Ishikawa (cell line): ENCODE results near the gene EPAS1.

Source experiments
- CEBPB ChIP-seq: IDR thresholded peaks from 2 replicates; pipeline ENCODE4 v1.6.1; 2012
- CREB1 ChIP-seq: IDR thresholded peaks from 2 replicates; pipeline ENCODE4 v1.6.1; 2012; ENCODE audit warnings: low read depth
- EGR1 ChIP-seq: IDR thresholded peaks from 2 replicates; pipeline ENCODE4 v1.6.1; 2012
- EP300 ChIP-seq: IDR thresholded peaks from 2 replicates; pipeline ENCODE4 v1.6.1; 2012; ENCODE audit warnings: borderline replicate concordance
- FOXM1 ChIP-seq: IDR thresholded peaks from 2 replicates; pipeline ENCODE4 v1.6.1; 2012; ENCODE audit warnings: low read depth, borderline replicate concordance
- NFIC ChIP-seq: IDR thresholded peaks from 2 replicates; pipeline ENCODE4 v1.6.1; 2012
- RAD21 ChIP-seq: IDR thresholded peaks from 2 replicates; pipeline ENCODE4 v1.6.1; 2012; ENCODE audit warnings: low read depth
- TAF1 ChIP-seq: IDR thresholded peaks from 2 replicates; pipeline ENCODE4 v1.6.1; 2012; ENCODE audit warnings: low read depth, mild to moderate bottlenecking
- TCF12 ChIP-seq: IDR thresholded peaks from 2 replicates; pipeline ENCODE4 v1.6.1; 2012; ENCODE audit warnings: low read depth
- TEAD4 ChIP-seq: IDR thresholded peaks from 2 replicates; pipeline ENCODE4 v1.6.1; 2012
- YY1 ChIP-seq: IDR thresholded peaks from 2 replicates; pipeline ENCODE4 v1.6.1; 2012; ENCODE audit warnings: low read depth
- ZBTB7A ChIP-seq: IDR thresholded peaks from 2 replicates; pipeline ENCODE4 v1.6.1; 2012; ENCODE audit warnings: low read depth
- TF ChIP-seq, protein P1 (sequence below): IDR thresholded peaks from 2 replicates; pipeline ENCODE4 v1.6.1; 2012; ENCODE audit warnings: low read depth, mild to moderate bottlenecking
- TF ChIP-seq, protein P2 (sequence below): IDR thresholded peaks from 2 replicates; pipeline ENCODE4 v1.6.1; 2012
- TF ChIP-seq, protein P3 (sequence below): IDR thresholded peaks from 2 replicates; pipeline ENCODE4 v1.6.1; 2012

Gene EPAS1

DNA sequence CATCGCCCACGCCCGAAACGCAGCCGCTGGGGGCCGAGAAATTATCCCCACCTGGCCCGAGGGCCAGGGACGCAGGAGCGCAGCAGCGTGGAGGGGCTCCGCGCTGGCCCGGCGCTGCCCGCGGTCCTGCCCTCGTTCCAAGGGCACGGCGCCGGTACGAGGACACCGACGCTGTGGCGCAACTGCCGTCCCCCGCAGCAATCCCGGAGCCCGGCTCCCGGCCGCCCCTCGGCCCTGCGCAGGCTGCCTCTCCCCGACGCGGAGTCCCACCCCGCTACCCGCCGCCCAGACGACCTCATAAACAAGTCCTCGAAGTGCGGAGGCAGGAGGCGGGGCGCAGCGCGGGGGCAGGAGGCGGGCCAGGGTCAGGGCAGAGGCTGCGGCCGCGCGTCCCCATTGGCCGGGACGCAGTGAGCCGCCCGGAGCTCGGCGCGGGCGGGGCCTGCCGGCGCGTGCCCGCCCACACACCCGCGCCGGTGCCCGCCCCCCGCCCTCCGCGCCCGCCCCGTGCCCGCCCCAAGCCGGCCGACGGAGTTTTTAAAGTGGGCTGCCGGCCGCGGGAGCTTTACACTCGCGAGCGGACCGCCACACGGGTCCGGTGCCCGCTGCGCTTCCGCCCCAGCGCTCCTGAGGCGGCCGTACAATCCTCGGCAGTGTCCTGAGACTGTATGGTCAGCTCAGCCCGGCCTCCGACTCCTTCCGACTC, at the start of gene EPAS1:
EPAS1 (plus strand) TSS at position 568 of the 706 bp plus-strand sequence. CDS start 505 bp downstream, outside the sequence.
- TF ChIP-seq, protein P1, sequence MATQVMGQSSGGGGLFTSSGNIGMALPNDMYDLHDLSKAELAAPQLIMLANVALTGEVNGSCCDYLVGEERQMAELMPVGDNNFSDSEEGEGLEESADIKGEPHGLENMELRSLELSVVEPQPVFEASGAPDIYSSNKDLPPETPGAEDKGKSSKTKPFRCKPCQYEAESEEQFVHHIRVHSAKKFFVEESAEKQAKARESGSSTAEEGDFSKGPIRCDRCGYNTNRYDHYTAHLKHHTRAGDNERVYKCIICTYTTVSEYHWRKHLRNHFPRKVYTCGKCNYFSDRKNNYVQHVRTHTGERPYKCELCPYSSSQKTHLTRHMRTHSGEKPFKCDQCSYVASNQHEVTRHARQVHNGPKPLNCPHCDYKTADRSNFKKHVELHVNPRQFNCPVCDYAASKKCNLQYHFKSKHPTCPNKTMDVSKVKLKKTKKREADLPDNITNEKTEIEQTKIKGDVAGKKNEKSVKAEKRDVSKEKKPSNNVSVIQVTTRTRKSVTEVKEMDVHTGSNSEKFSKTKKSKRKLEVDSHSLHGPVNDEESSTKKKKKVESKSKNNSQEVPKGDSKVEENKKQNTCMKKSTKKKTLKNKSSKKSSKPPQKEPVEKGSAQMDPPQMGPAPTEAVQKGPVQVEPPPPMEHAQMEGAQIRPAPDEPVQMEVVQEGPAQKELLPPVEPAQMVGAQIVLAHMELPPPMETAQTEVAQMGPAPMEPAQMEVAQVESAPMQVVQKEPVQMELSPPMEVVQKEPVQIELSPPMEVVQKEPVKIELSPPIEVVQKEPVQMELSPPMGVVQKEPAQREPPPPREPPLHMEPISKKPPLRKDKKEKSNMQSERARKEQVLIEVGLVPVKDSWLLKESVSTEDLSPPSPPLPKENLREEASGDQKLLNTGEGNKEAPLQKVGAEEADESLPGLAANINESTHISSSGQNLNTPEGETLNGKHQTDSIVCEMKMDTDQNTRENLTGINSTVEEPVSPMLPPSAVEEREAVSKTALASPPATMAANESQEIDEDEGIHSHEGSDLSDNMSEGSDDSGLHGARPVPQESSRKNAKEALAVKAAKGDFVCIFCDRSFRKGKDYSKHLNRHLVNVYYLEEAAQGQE: peak; percentile 57
- TF ChIP-seq NFIC (no peak), TEAD4 (no peak), FOXM1 (no peak), EGR1 (peak; percentile 76), CEBPB (no peak), RAD21 (no peak), ZBTB7A (0 out of 2 replicates have a peak, but pooled peaks have one; percentile 46), TAF1 (peak; percentile 58; the same call in 1 of the 2 replicates), YY1 (no peak), CREB1 (no peak), TCF12 (peak; percentile 38; the same call in 1 of the 2 replicates), EP300 (no peak; the same call in 1 of the 2 replicates)
- TF ChIP-seq, protein P2, sequence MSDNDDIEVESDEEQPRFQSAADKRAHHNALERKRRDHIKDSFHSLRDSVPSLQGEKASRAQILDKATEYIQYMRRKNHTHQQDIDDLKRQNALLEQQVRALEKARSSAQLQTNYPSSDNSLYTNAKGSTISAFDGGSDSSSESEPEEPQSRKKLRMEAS: peak; percentile 63
- TF ChIP-seq, protein P3, sequence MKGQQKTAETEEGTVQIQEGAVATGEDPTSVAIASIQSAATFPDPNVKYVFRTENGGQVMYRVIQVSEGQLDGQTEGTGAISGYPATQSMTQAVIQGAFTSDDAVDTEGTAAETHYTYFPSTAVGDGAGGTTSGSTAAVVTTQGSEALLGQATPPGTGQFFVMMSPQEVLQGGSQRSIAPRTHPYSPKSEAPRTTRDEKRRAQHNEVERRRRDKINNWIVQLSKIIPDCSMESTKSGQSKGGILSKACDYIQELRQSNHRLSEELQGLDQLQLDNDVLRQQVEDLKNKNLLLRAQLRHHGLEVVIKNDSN: no peak

DNA sequence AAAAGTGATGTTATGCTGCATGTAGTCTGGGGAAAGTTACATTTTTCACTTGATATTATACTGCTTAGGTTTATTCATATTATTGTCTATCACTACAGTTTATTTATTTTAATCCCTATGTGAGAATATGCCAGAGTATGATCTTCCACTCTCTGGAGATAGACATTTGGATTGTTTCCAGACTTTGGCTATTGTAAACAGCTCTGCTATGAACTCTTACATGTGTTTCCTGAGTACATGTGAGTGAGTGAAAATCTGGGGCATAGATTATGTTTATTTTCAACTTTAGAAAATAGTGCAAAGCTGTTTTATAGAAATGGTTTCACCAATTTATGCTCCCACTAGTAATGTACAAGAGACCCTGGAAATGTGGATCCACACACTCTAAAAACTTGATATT, 49.0 kb upstream of the EPAS1 start:
- TF ChIP-seq, protein P2: no peak
- no peak for TF ChIP-seq EGR1
- no peak for TF ChIP-seq YY1
- TF ChIP-seq CEBPB: no peak
- TF ChIP-seq TEAD4: no peak
- TF ChIP-seq ZBTB7A: no peak
- no peak for TF ChIP-seq TAF1
- no peak for TF ChIP-seq RAD21
- TF ChIP-seq, protein P1: no peak
- TF ChIP-seq EP300: no peak
- no peak for TF ChIP-seq TCF12
- TF ChIP-seq, protein P3: no peak
- TF ChIP-seq NFIC: no peak
- TF ChIP-seq FOXM1: no peak
- no peak for TF ChIP-seq CREB1

DNA sequence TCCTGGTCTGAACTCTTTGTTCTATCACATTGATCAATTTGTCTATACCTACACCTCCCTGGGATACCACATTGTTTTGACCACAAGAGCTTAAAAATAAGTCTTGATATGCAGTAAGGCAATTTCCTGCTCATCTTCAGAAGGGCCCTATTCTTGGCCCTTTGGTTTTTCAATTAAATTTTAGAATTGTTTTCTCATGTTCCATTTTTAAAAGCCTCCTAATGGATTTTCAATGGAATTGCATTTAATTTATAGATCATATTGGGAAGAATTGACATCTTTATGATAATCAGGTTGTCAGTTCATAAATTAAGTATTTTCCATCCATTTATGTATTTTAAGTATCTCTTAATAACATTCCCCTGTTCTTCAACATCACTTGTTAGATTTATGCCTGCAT, 47.6 kb upstream of the EPAS1 start:
- TF ChIP-seq, protein P3: no peak
- TF ChIP-seq EP300: no peak
- no peak for TF ChIP-seq CREB1
- no peak for TF ChIP-seq TAF1
- TF ChIP-seq EGR1: no peak
- TF ChIP-seq NFIC: no peak
- TF ChIP-seq, protein P1: no peak
- no peak for TF ChIP-seq TEAD4
- TF ChIP-seq ZBTB7A: no peak
